CD4-positive, alpha-beta T cell treated with Interleukin-6 at 100 ng/mL for 8 hours (primary cell): ENCODE data around the gene FUT8.
"Not testable (repeated sequence)": the region's sequence is repeated elsewhere in the genome, so short reads cannot be mapped to it uniquely, and the experiment has no call there.

ENCODE experiments used
- DNase-seq: peaks from one replicate; pipeline ENCODE4 v3.0.0-alpha.2; 2020; ENCODE audit warnings: mixed read lengths, low spot score

The FUT8 gene

GRCh38 chr14:65716813-65717212 lies 304.3 kb downstream of the FUT8 start:
- not testable (repeated sequence) for DNase-seq

GRCh38 chr14:65717384-65717915 lies 304.9 kb downstream of the FUT8 start:
- DNase-seq = not testable (repeated sequence)

GRCh38 chr14:65718629-65719028 lies 306.1 kb downstream of the FUT8 start:
- DNase-seq = no peak

GRCh38 chr14:65720171-65720570 lies 307.6 kb downstream of the FUT8 start:
- DNase-seq = no peak

- DNase-seq = no peak
Observed at GRCh38 chr14:65720743-65721142, 308.2 kb downstream of the FUT8 start.

GRCh38 chr14:65723348-65723747 lies 310.8 kb downstream of the FUT8 start:
- no peak for DNase-seq

- no peak for DNase-seq
Observed at GRCh38 chr14:65728604-65729003, 316.1 kb downstream of the FUT8 start.

GRCh38 chr14:65729566-65729965 lies 317.0 kb downstream of the FUT8 start:
- DNase-seq = no peak

GRCh38 chr14:65731933-65732506 lies 319.5 kb downstream of the FUT8 start:
- no peak for DNase-seq

- no peak for DNase-seq
Observed at GRCh38 chr14:65738339-65738738, 325.8 kb downstream of the FUT8 start.

- no peak for DNase-seq
Observed at GRCh38 chr14:65745396-65746190, 333.1 kb downstream of the FUT8 start.

GRCh38 chr14:65748796-65749195 lies 336.3 kb downstream of the FUT8 start:
- no peak for DNase-seq

GRCh38 chr14:65749287-65749686 lies 336.8 kb downstream of the FUT8 start:
- no peak for DNase-seq

- DNase-seq = no peak
Observed at GRCh38 chr14:65750906-65751305, 338.4 kb downstream of the FUT8 start.

GRCh38 chr14:65751510-65751909 lies 339.0 kb downstream of the FUT8 start:
- no peak for DNase-seq

GRCh38 chr14:65753061-65753460 lies 340.5 kb downstream of the FUT8 start:
- DNase-seq = no peak

GRCh38 chr14:65755331-65755730 lies 342.8 kb downstream of the FUT8 start:
- no peak for DNase-seq

- DNase-seq = no peak
Observed at GRCh38 chr14:65756880-65757279, 344.4 kb downstream of the FUT8 start.

GRCh38 chr14:65769151-65769550 lies 356.6 kb downstream of the FUT8 start:
- no peak for DNase-seq

- DNase-seq = no peak
Observed at GRCh38 chr14:65770681-65771080, 358.2 kb downstream of the FUT8 start.

GRCh38 chr14:65771271-65771670 lies 358.7 kb downstream of the FUT8 start:
- no peak for DNase-seq

GRCh38 chr14:65772466-65772865 lies 359.9 kb downstream of the FUT8 start:
- DNase-seq = no peak

GRCh38 chr14:65772921-65773574 lies 360.5 kb downstream of the FUT8 start:
- DNase-seq = no peak
